BLaER1 treated with 17β-estradiol and CSF1 and Interleukin-3, amounts not matched to agents 10 nM and 100 nM (cell line): Measurements from ENCODE around the gene SLC25A30.

Experiments used
- H3K27ac ChIP-seq, 11 experiments: shearing (Covaris generic); formaldehyde crosslinking; 2 replicates each; pipeline ENCODE4 v1.8.1; 2022
- H3K27me3 ChIP-seq, 11 experiments: shearing (Covaris generic); formaldehyde crosslinking; 2 replicates each; pipeline ENCODE4 v1.8.1; 2022
- H3K36me3 ChIP-seq, 11 experiments: shearing (Covaris generic); formaldehyde crosslinking; 2 replicates each; pipeline ENCODE4 v1.8.1; 2022
- H3K4me1 ChIP-seq, 10 experiments: shearing (Covaris generic); formaldehyde crosslinking; 2 replicates each; pipeline ENCODE4 v1.8.1; 2022
- H3K4me2 ChIP-seq, 11 experiments: shearing (Covaris generic); formaldehyde crosslinking; 2 replicates each; pipeline ENCODE4 v1.8.1; 2022
- H3K4me3 ChIP-seq, 10 experiments: shearing (Covaris generic); formaldehyde crosslinking; 2 replicates each; pipeline ENCODE4 v1.8.1; 2022
- H3K9ac ChIP-seq, 11 experiments: shearing (Covaris generic); formaldehyde crosslinking; 2 replicates each; pipeline ENCODE4 v1.8.1; 2022
- H3K9me3 ChIP-seq, 11 experiments: shearing (Covaris generic); formaldehyde crosslinking; replicated peaks in 1 of 11; 2 replicates each; pipeline ENCODE4 v1.8.1; 2022
- H4K20me1 ChIP-seq, 11 experiments: shearing (Covaris generic); formaldehyde crosslinking; 2 replicates each; pipeline ENCODE4 v1.8.1; 2022
- Cebpa-rat ChIP-seq, 11 experiments: shearing (Covaris generic); IDR thresholded peaks; 2 replicates each; pipeline ENCODE4 v1.8.1; 2022

SLC25A30 gene

GRCh38 chr13:45415112-45415511 lies 3.1 kb downstream of the SLC25A30 start:
- H4K20me1 ChIP-seq = peaks cover 0 to 32% (median 0%) of the 10 kb centered on the region in 11 experiments; a peak in 8 of 22 replicates
- peak overlapping the region in 2 of 11 experiments; percentile 19; a peak in 1 of 22 replicates for H3K4me2 ChIP-seq
- H3K4me1 ChIP-seq = peaks cover 11 to 23% (median 14%) of the 10 kb centered on the region in 10 experiments
- H3K27me3 ChIP-seq = no peaks in the 10 kb centered on the region
- no peak overlapping the region for H3K4me3 ChIP-seq
- H3K27ac ChIP-seq = no peak overlapping the region
- no peak for TF ChIP-seq Cebpa-rat (IDR thresholded peaks at IDR 0.05)
- peaks cover 9 to 24% (median 15%) of the 10 kb centered on the region in 11 experiments; a peak in 20 of 22 replicates for H3K36me3 ChIP-seq
- H3K9ac ChIP-seq = no peak overlapping the region
- H3K9me3 ChIP-seq = no peaks in the 10 kb centered on the region

GRCh38 chr13:45413826-45414307 lies 4.3 kb downstream of the SLC25A30 start:
- Histone ChIP-seq H3K4me2 (no peak overlapping the region), H3K4me3 (no peak overlapping the region), H3K27ac (no peak overlapping the region)

GRCh38 chr13:45412274-45413049 lies 5.7 kb downstream of the SLC25A30 start:
- no peak overlapping the region for H3K4me3 ChIP-seq
- no peak overlapping the region for H3K9ac ChIP-seq
- H3K27ac ChIP-seq = no peak overlapping the region
- no peak for TF ChIP-seq Cebpa-rat (IDR thresholded peaks at IDR 0.05)
- H3K9me3 ChIP-seq = no peaks in the 10 kb centered on the region
- peaks cover 11 to 27% (median 16%) of the 10 kb centered on the region in 10 experiments for H3K4me1 ChIP-seq
- H3K4me2 ChIP-seq = no peak overlapping the region
- peaks cover 0 to 33% (median 0%) of the 10 kb centered on the region in 11 experiments; a peak in 8 of 22 replicates for H4K20me1 ChIP-seq
- H3K36me3 ChIP-seq = peaks cover 28 to 50% (median 39%) of the 10 kb centered on the region in 11 experiments
- H3K27me3 ChIP-seq = no peaks in the 10 kb centered on the region

More at GRCh38 chr13:45413826-45414307, 4.3 kb downstream of the SLC25A30 start:
- no peaks in the 10 kb centered on the region for H3K27me3 ChIP-seq
- H4K20me1 ChIP-seq = peaks cover 0 to 33% (median 0%) of the 10 kb centered on the region in 11 experiments; a peak in 8 of 22 replicates
- H3K9me3 ChIP-seq = no peaks in the 10 kb centered on the region
- TF ChIP-seq Cebpa-rat (IDR thresholded peaks at IDR 0.05) = no peak
- H3K36me3 ChIP-seq = peaks cover 14 to 36% (median 25%) of the 10 kb centered on the region in 11 experiments
- H3K4me1 ChIP-seq = peaks cover 11 to 27% (median 16%) of the 10 kb centered on the region in 10 experiments
- no peak overlapping the region for H3K9ac ChIP-seq

GRCh38 chr13:45411631-45412030 lies 6.5 kb downstream of the SLC25A30 start:
- H3K4me1 ChIP-seq = peaks cover 8 to 32% (median 19%) of the 10 kb centered on the region in 10 experiments
- H3K27me3 ChIP-seq = no peaks in the 10 kb centered on the region
- no peak overlapping the region for H3K9ac ChIP-seq
- no peak overlapping the region for H3K4me2 ChIP-seq
- no peak overlapping the region for H3K4me3 ChIP-seq
- peaks cover 35 to 59% (median 47%) of the 10 kb centered on the region in 11 experiments for H3K36me3 ChIP-seq
- H4K20me1 ChIP-seq = peaks cover 0 to 33% (median 0%) of the 10 kb centered on the region in 11 experiments; a peak in 8 of 22 replicates
- H3K9me3 ChIP-seq = no peaks in the 10 kb centered on the region
- TF ChIP-seq Cebpa-rat (IDR thresholded peaks at IDR 0.05) = no peak
- no peak overlapping the region for H3K27ac ChIP-seq

GRCh38 chr13:45411221-45411620 lies 7.0 kb downstream of the SLC25A30 start:
- H3K27me3 ChIP-seq = no peaks in the 10 kb centered on the region
- H3K9me3 ChIP-seq = no peaks in the 10 kb centered on the region
- no peak overlapping the region for H3K27ac ChIP-seq
- H4K20me1 ChIP-seq = peaks cover 0 to 33% (median 0%) of the 10 kb centered on the region in 11 experiments; a peak in 8 of 22 replicates
- H3K4me1 ChIP-seq = peaks cover 4 to 32% (median 19%) of the 10 kb centered on the region in 10 experiments
- H3K9ac ChIP-seq = no peak overlapping the region
- no peak overlapping the region for H3K4me3 ChIP-seq
- TF ChIP-seq Cebpa-rat (IDR thresholded peaks at IDR 0.05) = no peak
- peaks cover 40 to 63% (median 52%) of the 10 kb centered on the region in 11 experiments for H3K36me3 ChIP-seq
- no peak overlapping the region for H3K4me2 ChIP-seq

GRCh38 chr13:45410466-45410865 lies 7.7 kb downstream of the SLC25A30 start:
- Histone ChIP-seq H3K9ac (no peak overlapping the region), H3K36me3 (peaks cover 47 to 70% (median 59%) of the 10 kb centered on the region in 11 experiments), H3K4me3 (no peak overlapping the region), H3K27me3 (no peaks in the 10 kb centered on the region), H4K20me1 (peaks cover 0 to 33% (median 0%) of the 10 kb centered on the region in 11 experiments; a peak in 8 of 22 replicates), H3K4me1 (peaks cover 0 to 33% (median 21%) of the 10 kb centered on the region in 10 experiments; a peak in 14 of 20 replicates), H3K9me3 (no peaks in the 10 kb centered on the region), H3K4me2 (peak overlapping the region in 4 of 11 experiments; percentile 23 to 54 (median 30); a peak in 6 of 22 replicates), H3K27ac (0 out of 22 replicates have a peak overlapping the region, but pooled peaks of 1 of the 11 experiments have one; percentile 51)
- no peak for TF ChIP-seq Cebpa-rat (IDR thresholded peaks at IDR 0.05)

- peaks cover 52 to 75% (median 64%) of the 10 kb centered on the region in 11 experiments for H3K36me3 ChIP-seq
- H3K4me1 ChIP-seq = peaks cover 0 to 30% (median 20%) of the 10 kb centered on the region in 10 experiments; a peak in 14 of 20 replicates
- H4K20me1 ChIP-seq = peaks cover 0 to 31% (median 0%) of the 10 kb centered on the region in 11 experiments; a peak in 8 of 22 replicates
- no peak overlapping the region for H3K4me3 ChIP-seq
- H3K27ac ChIP-seq = peak overlapping the region in 2 of 11 experiments; percentile 34 to 51; a peak in 2 of 22 replicates
- H3K9ac ChIP-seq = no peak overlapping the region
- no peak for TF ChIP-seq Cebpa-rat (IDR thresholded peaks at IDR 0.05)
- H3K4me2 ChIP-seq = peak overlapping the region in 4 of 11 experiments; percentile 23 to 54 (median 30); a peak in 6 of 22 replicates
- H3K27me3 ChIP-seq = no peaks in the 10 kb centered on the region
- no peaks in the 10 kb centered on the region for H3K9me3 ChIP-seq
Observed at GRCh38 chr13:45410001-45410400, 8.2 kb downstream of the SLC25A30 start.

- Histone ChIP-seq H3K36me3 (peaks cover 79 to 100% (median 96%) of the 10 kb centered on the region in 11 experiments), H3K4me3 (no peak overlapping the region), H3K9me3 (no peaks in the 10 kb centered on the region), H3K4me2 (peak overlapping the region in 8 of 11 experiments; percentile 29 to 71 (median 42); a peak in 14 of 22 replicates), H4K20me1 (peaks cover 0 to 14% (median 0%) of the 10 kb centered on the region in 11 experiments; a peak in 5 of 22 replicates), H3K9ac (0 out of 22 replicates have a peak overlapping the region, but pooled peaks of 2 of the 11 experiments have one; percentile 1 to 2), H3K4me1 (peaks cover 0 to 30% (median 18%) of the 10 kb centered on the region in 10 experiments; a peak in 14 of 20 replicates), H3K27me3 (no peaks in the 10 kb centered on the region), H3K27ac (peak overlapping the region in 4 of 11 experiments; percentile 9 to 56 (median 40); a peak in 7 of 22 replicates)
- TF ChIP-seq Cebpa-rat (IDR thresholded peaks at IDR 0.05) = peak in 1 of 11 experiments; percentile 26; a peak in 1 of 22 replicates
Observed at GRCh38 chr13:45406421-45406820, 11.8 kb downstream of the SLC25A30 start.
